Nucleus accumbens (tissue), 56 donors: Measurements from ENCODE around the gene GRIFIN.
A peak's percentile ranks its signal among the peaks of the same experiment; 100 is the strongest.

Experiments
- DNase-seq, 56 donors: peaks; one replicate each; lab custom pipeline; 2025; lab: John Stamatoyannopoulos, UW

GRIFIN gene

GRCh38 chr7:2501947-2502646 is 25.9 kb upstream of the GRIFIN start:
- DNase-seq, result no peak

- no peak for DNase-seq
Observed at GRCh38 chr7:2500701-2501100, 24.5 kb upstream of the GRIFIN start.

- peak in 1 of 56 donors; percentile 46 for DNase-seq
Observed at GRCh38 chr7:2499719-2500430, 23.7 kb upstream of the GRIFIN start.

GRCh38 chr7:2499181-2499580 is 23.0 kb upstream of the GRIFIN start:
- no peak for DNase-seq

- DNase-seq, result no peak
Observed at GRCh38 chr7:2498708-2499107, 22.5 kb upstream of the GRIFIN start.

GRCh38 chr7:2497500-2498336 is 21.5 kb upstream of the GRIFIN start:
- no peak for DNase-seq

GRCh38 chr7:2497065-2497464 is 20.9 kb upstream of the GRIFIN start:
- DNase-seq, result no peak

- DNase-seq, result no peak
Observed at GRCh38 chr7:2496375-2496774, 20.2 kb upstream of the GRIFIN start.

- no peak for DNase-seq
Observed at GRCh38 chr7:2495418-2496299, 19.5 kb upstream of the GRIFIN start.

GRCh38 chr7:2494191-2495130 is 18.3 kb upstream of the GRIFIN start:
- DNase-seq, result no peak

- DNase-seq, result no peak
Observed at GRCh38 chr7:2493205-2494164, 17.3 kb upstream of the GRIFIN start.

- DNase-seq, result no peak
Observed at GRCh38 chr7:2492038-2492437, 15.8 kb upstream of the GRIFIN start.

GRCh38 chr7:2490181-2490651 is 14.0 kb upstream of the GRIFIN start:
- no peak for DNase-seq

- DNase-seq, result no peak
Observed at GRCh38 chr7:2488681-2489080, 12.5 kb upstream of the GRIFIN start.

- DNase-seq, result no peak
Observed at GRCh38 chr7:2488272-2488645, 12.1 kb upstream of the GRIFIN start.

- DNase-seq, result no peak
Observed at GRCh38 chr7:2487586-2488271, 11.5 kb upstream of the GRIFIN start.

- no peak for DNase-seq
Observed at GRCh38 chr7:2484868-2485267, 8.7 kb upstream of the GRIFIN start.
